Uterus (tissue), 4 donors: ENCODE results near the gene PNKD. TPM values are rescaled to one million over a fixed set of nuclear protein-coding genes. Genes with fewer than 3 reads are reported as not detected.
A peak's percentile ranks its signal among the peaks of the same experiment; 100 is the strongest.

ENCODE experiments used
- DNase-seq, 2 donors: peaks; one replicate each; pipeline ENCODE4 v3.0.0-alpha.2; 2019 to 2020
- H3K27ac ChIP-seq, 2 donors: fragments of 200-600 bp; sonication (generic); 1 replicate in 1 of 2; 2 replicates in 1 of 2; pipeline ENCODE4 v1.5.1; 2016 to 2018
- H3K27me3 ChIP-seq, 2 donors: fragments of 200-600 bp; sonication (generic); one replicate each; pipeline ENCODE4 v1.5.1; 2018 to 2019; ENCODE audit warnings: control low read depth in 1 of 2
- H3K36me3 ChIP-seq, 2 donors: fragments of 200-600 bp; sonication (generic); one replicate each; pipeline ENCODE4 v1.5.1; 2019; ENCODE audit warnings: control low read depth in 1 of 2
- H3K4me1 ChIP-seq, 2 donors: fragments of 200-600 bp; sonication (generic); one replicate each; pipeline ENCODE4 v1.5.1; 2018 to 2019; ENCODE audit warnings: control low read depth in 1 of 2
- H3K4me3 ChIP-seq, 2 donors: fragments of 200-600 bp; sonication (generic); 1 replicate in 1 of 2; 2 replicates in 1 of 2; pipeline ENCODE4 v1.5.1; 2018 to 2019; ENCODE audit warnings: mild to moderate bottlenecking in 1 of 2
- H3K9me3 ChIP-seq, 2 donors: fragments of 200-600 bp; sonication (generic); one replicate each; pipeline ENCODE4 v1.5.1; 2019; ENCODE audit warnings: control low read depth in 1 of 2
- CTCF ChIP-seq, 4 experiments: fragments of 200-600 bp in 2 of 4; fragments of 450-650 bp in 2 of 4; sonication (generic) in 2 of 4; IDR thresholded peaks; one replicate each; pipeline ENCODE4 v1.5.1; 2016 to 2019; ENCODE audit warnings: antibody characterized with exemption in 4 of 4, mild to moderate bottlenecking in 2 of 4, moderate library complexity in 1 of 4
- POLR2A ChIP-seq, 2 donors: fragments of 450-650 bp; IDR thresholded peaks; one replicate each; pipeline ENCODE4 v1.6.1; 2016; ENCODE audit warnings: antibody characterized with exemption in 2 of 2, mild to moderate bottlenecking in 1 of 2, moderate library complexity in 1 of 2
- intact Hi-C: fragments of 100-400 bp; cut with DNase I; formaldehyde crosslinking; loops from one replicate; pipeline ENCODE4 v1.15.1; 2023; ENCODE audit warnings: low total_unique reads
- total RNA-seq, 4 donors: library from RNA; depleted of rRNA in 3 of 4; stranded (reverse); fragments of >200 nt in 3 of 4; gene quantifications; one replicate each; pipeline versions ENCODE4 v1.1.0 to v1.2.4, GENCODE V29; 2014 to 2023
- donor health status: DM: yes; HTN: yes; CAD: no.

Gene PNKD
- total RNA-seq, 4 donors from 2014 or later = 11.8 to 47.8 (median 31.7) TPM

- Histone ChIP-seq H3K9me3 (no peaks in the 10 kb centered on the region), H3K36me3 (no peaks in the 10 kb centered on the region), H3K4me1 (no peaks in the 10 kb centered on the region), H3K4me3 (peak overlapping the region; percentile 51 to 58), H3K27me3 (no peaks in the 10 kb centered on the region), H3K27ac (peak overlapping the region; percentile 68 to 75)
- intact Hi-C loops = no loop called here
- peak; percentile 32 to 48 for DNase-seq
- no peak for TF ChIP-seq CTCF (IDR thresholded peaks at IDR 0.05)
- TF ChIP-seq POLR2A (IDR thresholded peaks at IDR 0.05) = no peak
Measured at GRCh38 chr2:218323526-218324472, 53.5 kb downstream of the PNKD start.

GRCh38 chr2:218325566-218326160 is 55.3 kb downstream of the PNKD start:
- Histone ChIP-seq H3K27me3 (no peaks in the 10 kb centered on the region), H3K27ac (no peak overlapping the region), H3K4me1 (no peaks in the 10 kb centered on the region), H3K9me3 (no peaks in the 10 kb centered on the region), H3K36me3 (no peaks in the 10 kb centered on the region), H3K4me3 (no peak overlapping the region)
- DNase-seq = no peak
- intact Hi-C loops = no loop called here
- TF ChIP-seq POLR2A (IDR thresholded peaks at IDR 0.05) = no peak
- no peak for TF ChIP-seq CTCF (IDR thresholded peaks at IDR 0.05)

- Histone ChIP-seq H3K27me3 (no peaks in the 10 kb centered on the region), H3K4me1 (no peaks in the 10 kb centered on the region), H3K27ac (no peak overlapping the region), H3K36me3 (no peaks in the 10 kb centered on the region), H3K4me3 (no peak overlapping the region), H3K9me3 (no peaks in the 10 kb centered on the region)
- no peak for DNase-seq
- TF ChIP-seq CTCF (IDR thresholded peaks at IDR 0.05) (no peak), POLR2A (IDR thresholded peaks at IDR 0.05) (no peak)
- intact Hi-C loops = no loop called here
Measured at GRCh38 chr2:218326315-218326714, 56.0 kb downstream of the PNKD start.

GRCh38 chr2:218327451-218328210 is 57.3 kb downstream of the PNKD start:
- intact Hi-C loops = no loop called here
- no peaks in the 10 kb centered on the region for H3K9me3 ChIP-seq
- DNase-seq = no peak
- no peak for TF ChIP-seq POLR2A (IDR thresholded peaks at IDR 0.05)
- no peak for TF ChIP-seq CTCF (IDR thresholded peaks at IDR 0.05)
- H3K4me3 ChIP-seq = no peak overlapping the region
- H3K4me1 ChIP-seq = no peaks in the 10 kb centered on the region
- no peak overlapping the region for H3K27ac ChIP-seq
- no peaks in the 10 kb centered on the region for H3K27me3 ChIP-seq
- H3K36me3 ChIP-seq = no peaks in the 10 kb centered on the region
